ENCODE results near the gene MGARP. TPM values are rescaled to one million over a fixed set of nuclear protein-coding genes. Genes with fewer than 3 reads are reported as not detected.

MGARP gene
- total RNA-seq, 1 donor from 2014 or later: 0.53 TPM

GRCh38 chr4:139282065-139282720, 2.2 kb upstream of the MGARP start:
- FAIRE-seq (no peak), DNase-seq (ENCODE audit: low read depth) (no peak)
- Histone ChIP-seq H3K27me3 (ENCODE audit: control insufficient read depth, insufficient read depth, low read length) (peaks cover 2% of the 10 kb centered on the region), H3K36me3 (ENCODE audit: control insufficient read depth, insufficient read depth, low read length) (no peaks in the 10 kb centered on the region), H3K4me3 (ENCODE audit: low read depth, low read length) (no peak overlapping the region)
- no peak for TF ChIP-seq CTCF (IDR thresholded peaks at IDR 0.05; ENCODE audit: insufficient read depth, low read length, severe bottlenecking)

GRCh38 chr4:139278912-139279759, 889 bp downstream of the MGARP start:
- no peak for TF ChIP-seq CTCF (IDR thresholded peaks at IDR 0.05; ENCODE audit: insufficient read depth, low read length, severe bottlenecking)
- no peak for DNase-seq (ENCODE audit: low read depth)
- peak overlapping the region; percentile 31 for H3K4me3 ChIP-seq (ENCODE audit: low read depth, low read length)
- H3K27me3 ChIP-seq (ENCODE audit: control insufficient read depth, insufficient read depth, low read length): peaks cover 2% of the 10 kb centered on the region
- FAIRE-seq: no peak
- no peaks in the 10 kb centered on the region for H3K36me3 ChIP-seq (ENCODE audit: control insufficient read depth, insufficient read depth, low read length)

- no peak for DNase-seq (ENCODE audit: low read depth)
- no peak for TF ChIP-seq CTCF (IDR thresholded peaks at IDR 0.05; ENCODE audit: insufficient read depth, low read length, severe bottlenecking)
- FAIRE-seq: no peak
- Histone ChIP-seq H3K4me3 (ENCODE audit: low read depth, low read length) (no peak overlapping the region), H3K36me3 (ENCODE audit: control insufficient read depth, insufficient read depth, low read length) (no peaks in the 10 kb centered on the region), H3K27me3 (ENCODE audit: control insufficient read depth, insufficient read depth, low read length) (peaks cover 2% of the 10 kb centered on the region)
These were observed 1.5 kb downstream of the MGARP start for GRCh38 chr4:139278485-139278884.

GRCh38 chr4:139275281-139275735, 4.7 kb downstream of the MGARP start:
- no peak for DNase-seq (ENCODE audit: low read depth)
- H3K27me3 ChIP-seq (ENCODE audit: control insufficient read depth, insufficient read depth, low read length): peaks cover 2% of the 10 kb centered on the region
- no peak overlapping the region for H3K4me3 ChIP-seq (ENCODE audit: low read depth, low read length)
- H3K36me3 ChIP-seq (ENCODE audit: control insufficient read depth, insufficient read depth, low read length): no peaks in the 10 kb centered on the region
- FAIRE-seq: no peak
- TF ChIP-seq CTCF (IDR thresholded peaks at IDR 0.05; ENCODE audit: insufficient read depth, low read length, severe bottlenecking): no peak

GRCh38 chr4:139274790-139275189, 5.2 kb downstream of the MGARP start:
- FAIRE-seq (no peak), DNase-seq (ENCODE audit: low read depth) (no peak)
- no peaks in the 10 kb centered on the region for H3K36me3 ChIP-seq (ENCODE audit: control insufficient read depth, insufficient read depth, low read length)
- no peak overlapping the region for H3K4me3 ChIP-seq (ENCODE audit: low read depth, low read length)
- no peak for TF ChIP-seq CTCF (IDR thresholded peaks at IDR 0.05; ENCODE audit: insufficient read depth, low read length, severe bottlenecking)
- H3K27me3 ChIP-seq (ENCODE audit: control insufficient read depth, insufficient read depth, low read length): peaks cover 2% of the 10 kb centered on the region
